K562 (cell line): ENCODE results near the gene CALM1. TPM values are rescaled to one million over a fixed set of nuclear protein-coding genes. Genes with fewer than 3 reads are reported as not detected.

Experiments
- ATAC-seq: fragments of 200-7000 bp; cut with Tn5 transposase; 3 replicates; pipeline ENCODE4 v1.9.1; 2020; ENCODE audit warnings: moderate library complexity
- BruUV-seq: library from RNA; stranded (reverse); fragments of 400-500 nt; replicated peaks from 2 replicates; lab custom pipeline; 2021; lab: Mats Ljungman, UMichigan
- CTCF ChIA-PET: fragments of 300-600 bp; formaldehyde crosslinking; extraction: SDS; loops from one replicate; lab custom pipeline; 2021; ENCODE audit warnings: low intra/inter-chr PET ratio; lab: Yijun Ruan, JAX
- POLR2A ChIA-PET: fragments of 300-600, 350-650 bp; sonication (Branson Sonifier 250); formaldehyde crosslinking; extraction: SDS; loops from one replicate; lab custom pipeline; 2021; ENCODE audit warnings: antibody characterized with exemption, inconsistent platforms; lab: Yijun Ruan, JAX
- DNase-seq, 4 experiments: peaks; one replicate each; pipeline versions ENCODE4 v3.0.0 to v3.0.0-alpha.2; 2011 to 2018; ENCODE audit warnings: low spot score in 3 of 4, mixed read lengths in 3 of 4; ENCODE audit errors: extremely low read depth in 1 of 4
- FAIRE-seq: peaks from 2 replicates; lab custom pipeline; 2011; peaks lifted over from hg19 to GRCh38; lab: Jason Lieb, UNC
- H2AFZ ChIP-seq: 2 replicates; pipeline ENCODE4 v1.6.0; 2011; ENCODE audit warnings: low read depth, low read length, control low read depth, inconsistent platforms
- H3K27ac ChIP-seq: fragments of 200-600 bp; 3 replicates; pipeline ENCODE4 v1.8.0; 2011; ENCODE audit warnings: low read depth, mild to moderate bottlenecking, control low read depth, inconsistent platforms, low read length, moderate library complexity, mixed read lengths; ENCODE audit errors: extremely low read depth
- H3K27me3 ChIP-seq, 2 experiments: fragments of 300-600 bp in 1 of 2; 2 replicates in 1 of 2; 3 replicates in 1 of 2; pipeline versions ENCODE4 v1.6.0 to v1.8.0; 2011; ENCODE audit warnings: inconsistent platforms in 2 of 2, low read length in 2 of 2, mild to moderate bottlenecking in 1 of 2, mixed read lengths in 1 of 2, moderate library complexity in 1 of 2; ENCODE audit not compliant: control insufficient read depth in 2 of 2, insufficient read depth in 2 of 2
- H3K36me3 ChIP-seq: fragments of 300-600 bp; 3 replicates; pipeline ENCODE4 v1.8.0; 2011; ENCODE audit warnings: mild to moderate bottlenecking, low read length, inconsistent platforms; ENCODE audit not compliant: control insufficient read depth, insufficient read depth
- H3K4me1 ChIP-seq, 2 experiments: fragments of 200-600 bp in 1 of 2; replicated peaks in 1 of 2; 2 replicates in 1 of 2; 3 replicates in 1 of 2; pipeline versions ENCODE4 v1.5.1 to v1.8.0; 2011; ENCODE audit warnings: inconsistent platforms in 2 of 2, low read length in 2 of 2, mild to moderate bottlenecking in 1 of 2, mixed read lengths in 1 of 2, moderate library complexity in 1 of 2; ENCODE audit not compliant: control insufficient read depth in 2 of 2, insufficient read depth in 2 of 2
- H3K4me2 ChIP-seq: 2 replicates; pipeline ENCODE4 v1.6.1; 2011; ENCODE audit warnings: low read length, control low read depth, inconsistent platforms, mixed read lengths; ENCODE audit not compliant: insufficient read depth
- H3K4me3 ChIP-seq: fragments of 200-600 bp; sonication (generic), shearing (Covaris generic); 2 replicates; pipeline ENCODE4 v1.5.1; 2016; ENCODE audit warnings: control low read depth, inconsistent platforms
- H3K79me2 ChIP-seq: fragments of 200-600 bp; 3 replicates; pipeline ENCODE4 v1.8.0; 2011; ENCODE audit warnings: low read length, inconsistent platforms; ENCODE audit not compliant: control insufficient read depth, insufficient read depth
- H3K9ac ChIP-seq, 2 experiments: 2 replicates each; pipeline versions ENCODE4 v1.6.0 to v1.6.1; 2011; ENCODE audit warnings: low read depth in 2 of 2, low read length in 2 of 2, control low read depth in 1 of 2, inconsistent platforms in 1 of 2, mild to moderate bottlenecking in 1 of 2, mixed read lengths in 1 of 2; ENCODE audit not compliant: insufficient read depth in 1 of 2
- H3K9me1 ChIP-seq: one replicate; pipeline ENCODE4 v1.6.0; 2011; ENCODE audit warnings: inconsistent platforms, mild to moderate bottlenecking, low read length, moderate library complexity; ENCODE audit not compliant: control insufficient read depth, insufficient read depth
- H3K9me3 ChIP-seq: replicated peaks from 2 replicates; pipeline ENCODE4 v1.5.1; 2011; ENCODE audit warnings: low read depth, low read length, inconsistent platforms; ENCODE audit not compliant: control insufficient read depth, insufficient read depth
- H4K20me1 ChIP-seq: replicated peaks from 2 replicates; pipeline ENCODE4 v1.6.1; 2011; ENCODE audit warnings: low read length, inconsistent platforms, mixed read lengths; ENCODE audit not compliant: control insufficient read depth, insufficient read depth
- ETV1 ChIP-seq: fragments of 450-650 bp; conservative IDR thresholded peaks from 2 replicates; pipeline ENCODE4 v1.6.1; 2016; ENCODE audit warnings: missing genetic modification characterization, control low read depth, low read depth, missing compliant biosample characterization
- ILK ChIP-seq: fragments of 450-650 bp; IDR thresholded peaks from 2 replicates; pipeline ENCODE4 v1.6.1; 2016; ENCODE audit warnings: missing genetic modification characterization, low read depth, mild to moderate bottlenecking, missing compliant biosample characterization, moderate library complexity, borderline replicate concordance
- KDM5B ChIP-seq: fragments of 200-600 bp; sonication (generic); IDR thresholded peaks from 2 replicates; pipeline ENCODE4 v1.6.1; 2012; ENCODE audit warnings: low read depth, mild to moderate bottlenecking, moderate library complexity, low read length, control low read depth, inconsistent platforms; ENCODE audit not compliant: insufficient replicate concordance
- MBD1 ChIP-seq: fragments of 250-450 bp; sonication (Bioruptor Pico); IDR thresholded peaks from 2 replicates; pipeline ENCODE4 v1.8.0; 2022; ENCODE audit warnings: inconsistent platforms
- POLR2G ChIP-seq: fragments of 200-400 bp; formaldehyde crosslinking; IDR thresholded peaks from 2 replicates; pipeline ENCODE4 v1.6.1; 2017; ENCODE audit warnings: low read depth, mild to moderate bottlenecking, antibody characterized with exemption, low read length, moderate library complexity
- SIX5 ChIP-seq, 2 experiments: IDR thresholded peaks; 2 replicates each; pipeline ENCODE4 v1.6.1; 2011; ENCODE audit warnings: low read length in 2 of 2, borderline replicate concordance in 1 of 2, low read depth in 1 of 2, mild to moderate bottlenecking in 1 of 2, moderate library complexity in 1 of 2; ENCODE audit not compliant: insufficient read depth in 1 of 2
- SMARCC2 ChIP-seq: fragments of 450-650 bp; IDR thresholded peaks from 2 replicates; pipeline ENCODE4 v1.6.1; 2017; ENCODE audit warnings: antibody characterized with exemption, moderate library complexity, mild to moderate bottlenecking, low read depth
- SP1 ChIP-seq: sonication (generic); formaldehyde crosslinking; IDR thresholded peaks from 2 replicates; pipeline ENCODE4 v1.8.1; 2022; ENCODE audit warnings: mild to moderate bottlenecking, missing genetic modification reagents
- ZNF197 ChIP-seq: fragments of 200-800 bp; sonication (Bioruptor generic); IDR thresholded peaks from 2 replicates; pipeline ENCODE4 v1.6.1; 2016; ENCODE audit warnings: low read depth, missing genetic modification characterization, missing compliant biosample characterization
- ZNF224 ChIP-seq: sonication (generic); formaldehyde crosslinking; IDR thresholded peaks from 2 replicates; pipeline ENCODE4 v1.8.0; 2022; ENCODE audit warnings: mild to moderate bottlenecking, missing genetic modification reagents
- ZNF23 ChIP-seq: fragments of 250-450 bp; sonication (Bioruptor Pico); IDR thresholded peaks from 2 replicates; pipeline ENCODE4 v1.4.0; 2020; ENCODE audit warnings: mild to moderate bottlenecking
- ZNF311 ChIP-seq: fragments of 250-450 bp; sonication (Bioruptor Pico); IDR thresholded peaks from 2 replicates; pipeline ENCODE4 v1.4.0; 2020; ENCODE audit warnings: mild to moderate bottlenecking, moderate library complexity
- ZNF324 ChIP-seq: fragments of 250-450 bp; sonication (Bioruptor Pico); IDR thresholded peaks from 2 replicates; pipeline ENCODE4 v1.4.0; 2020; ENCODE audit warnings: mild to moderate bottlenecking
- WGBS: fragments of 100-300 bp; shearing (Covaris generic); methylation state at CpG from one replicate; pipeline ENCODE4 v1.1.6; 2016; ENCODE audit warnings: low coverage, mixed read lengths; ENCODE audit not compliant: insufficient coverage; ENCODE audit errors: missing lambda C conversion rate; 5-methylcytosine and 5-hydroxymethylcytosine counted together
- in situ Hi-C: fragments of 300-500 bp; cut with MboI; formaldehyde crosslinking; loops from 4 replicates; pipeline ENCODE4 v1.15.0; 2018; ENCODE audit warnings: inconsistent platforms, mixed read lengths
- intact Hi-C: fragments of 100-400 bp; cut with micrococcal nuclease; formaldehyde crosslinking; loops from 2 replicates; pipeline ENCODE4 v1.14.2; 2022
- polyA plus RNA-seq, 8 experiments: library from polyadenylated mRNA; depleted of rRNA in 4 of 8; stranded (reverse) in 5 of 8; unstranded in 3 of 8; fragments of >200 nt; fragmentation: Nextera tagmentation in 2 of 8; fragmentation: Illumina TruSeq in 1 of 8; extraction: Ambion mirVana in 2 of 8; extraction: Trizol in 1 of 8; gene quantifications; 2 replicates each; pipeline versions ENCODE4 v1.2.1 to v1.2.3, GENCODE V29; 2011 to 2014; ENCODE audit warnings: inconsistent platforms in 1 of 8, missing spikeins in 1 of 8
- total RNA-seq, 7 experiments: library from RNA; depleted of rRNA in 6 of 7; stranded (reverse); fragments of >200 nt in 6 of 7; fragmentation: Illumina TruSeq in 2 of 7; extraction: Trizol in 2 of 7; gene quantifications; 2 replicates each; pipeline versions ENCODE4 v1.2.1 to v1.2.3, GENCODE V29; 2011 to 2021; ENCODE audit warnings: low replicate concordance in 1 of 7
- TF ChIP-seq, protein P1 (sequence below): fragments of 450-650 bp; formaldehyde crosslinking; IDR thresholded peaks from 2 replicates; pipeline ENCODE4 v1.4.0; 2022; ENCODE audit warnings: missing genetic modification characterization
- TF ChIP-seq, protein P2 (sequence below), 3 experiments: IDR thresholded peaks in 2 of 3; conservative IDR thresholded peaks in 1 of 3; 2 replicates each; pipeline ENCODE4 v1.5.1; 2011 to 2012; ENCODE audit warnings: low read length in 3 of 3, mild to moderate bottlenecking in 3 of 3, control low read depth in 2 of 3, improper control_type of control experiment in 1 of 3, inconsistent platforms in 1 of 3, low read depth in 1 of 3, mixed read lengths in 1 of 3, moderate library complexity in 1 of 3; ENCODE audit not compliant: insufficient read depth in 2 of 3
- TF ChIP-seq, protein P3 (sequence below): sonication (generic); formaldehyde crosslinking; IDR thresholded peaks from 2 replicates; pipeline ENCODE4 v1.8.1; 2023; ENCODE audit warnings: mild to moderate bottlenecking, missing genetic modification reagents

Gene CALM1
- total and polyA plus RNA-seq, 9 of the 15 experiments (the other 6 are each of a cell fraction or from before 2014, with no cell fraction given), result 48.0 to 269 (median 158) TPM

- Histone ChIP-seq H2AFZ (no peak overlapping the region), H4K20me1 (no peaks in the 10 kb centered on the region), H3K9me1 (no peaks in the 10 kb centered on the region), H3K27ac (no peak overlapping the region), H3K9ac (no peak overlapping the region), H3K4me1 (no peaks in the 10 kb centered on the region; a peak in 1 of 5 replicates), H3K36me3 (no peaks in the 10 kb centered on the region), H3K27me3 (peaks cover 0 to 12% of the 10 kb centered on the region in 2 experiments; a peak in 2 of 5 replicates), H3K4me3 (no peak overlapping the region), H3K79me2 (no peaks in the 10 kb centered on the region), H3K9me3 (0 out of 2 replicates have a peak, but pooled peaks cover 3% of the 10 kb centered on the region), H3K4me2 (no peak overlapping the region)
- no TSS peak for BruUV-seq
- 0% methylated on average over 4 of the region's 4 CpGs for WGBS
- intact Hi-C loops (no loop called here), in situ Hi-C loops (no loop called here)
- ATAC-seq (no peak), FAIRE-seq (no peak), DNase-seq (no peak)
- ChIA-PET POLR2A (interaction anchor here (0.6 kb wide), 1 partner anchor 55 kb away, joined by 5 read pairs; no protein-coding TSS in a partner anchor), CTCF (no interaction called here)
- TF ChIP-seq ZNF224 (no peak), KDM5B (no peak), ETV1 (tag) (no peak), ZNF23 (CRISPR knock-in tag) (no peak), SIX5 (IDR thresholded peaks at IDR 0.05; ENCODE audit: borderline replicate concordance in 1 of 2, insufficient read depth in 1 of 2, low read depth in 1 of 2, low read length in 2 of 2) (no peak), SP1 (CRISPR knock-in tag) (no peak), ZNF197 (CRISPR knock-in tag) (no peak), MBD1 (CRISPR knock-in tag) (no peak), ILK (tag) (no peak), ZNF324 (CRISPR knock-in tag) (no peak), POLR2G (no peak), SMARCC2 (no peak), ZNF311 (no peak)
- TF ChIP-seq, protein P1, sequence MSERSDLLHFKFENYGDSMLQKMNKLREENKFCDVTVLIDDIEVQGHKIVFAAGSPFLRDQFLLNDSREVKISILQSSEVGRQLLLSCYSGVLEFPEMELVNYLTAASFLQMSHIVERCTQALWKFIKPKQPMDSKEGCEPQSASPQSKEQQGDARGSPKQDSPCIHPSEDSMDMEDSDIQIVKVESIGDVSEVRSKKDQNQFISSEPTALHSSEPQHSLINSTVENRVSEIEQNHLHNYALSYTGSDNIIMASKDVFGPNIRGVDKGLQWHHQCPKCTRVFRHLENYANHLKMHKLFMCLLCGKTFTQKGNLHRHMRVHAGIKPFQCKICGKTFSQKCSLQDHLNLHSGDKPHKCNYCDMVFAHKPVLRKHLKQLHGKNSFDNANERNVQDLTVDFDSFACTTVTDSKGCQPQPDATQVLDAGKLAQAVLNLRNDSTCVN, result no peak
- TF ChIP-seq, protein P2, sequence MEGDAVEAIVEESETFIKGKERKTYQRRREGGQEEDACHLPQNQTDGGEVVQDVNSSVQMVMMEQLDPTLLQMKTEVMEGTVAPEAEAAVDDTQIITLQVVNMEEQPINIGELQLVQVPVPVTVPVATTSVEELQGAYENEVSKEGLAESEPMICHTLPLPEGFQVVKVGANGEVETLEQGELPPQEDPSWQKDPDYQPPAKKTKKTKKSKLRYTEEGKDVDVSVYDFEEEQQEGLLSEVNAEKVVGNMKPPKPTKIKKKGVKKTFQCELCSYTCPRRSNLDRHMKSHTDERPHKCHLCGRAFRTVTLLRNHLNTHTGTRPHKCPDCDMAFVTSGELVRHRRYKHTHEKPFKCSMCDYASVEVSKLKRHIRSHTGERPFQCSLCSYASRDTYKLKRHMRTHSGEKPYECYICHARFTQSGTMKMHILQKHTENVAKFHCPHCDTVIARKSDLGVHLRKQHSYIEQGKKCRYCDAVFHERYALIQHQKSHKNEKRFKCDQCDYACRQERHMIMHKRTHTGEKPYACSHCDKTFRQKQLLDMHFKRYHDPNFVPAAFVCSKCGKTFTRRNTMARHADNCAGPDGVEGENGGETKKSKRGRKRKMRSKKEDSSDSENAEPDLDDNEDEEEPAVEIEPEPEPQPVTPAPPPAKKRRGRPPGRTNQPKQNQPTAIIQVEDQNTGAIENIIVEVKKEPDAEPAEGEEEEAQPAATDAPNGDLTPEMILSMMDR (IDR thresholded peaks at IDR 0.05 in 2 of 3, conservative IDR thresholded peaks at IDR 0.05 in 1 of 3; ENCODE audit: insufficient read depth in 2 of 3, low read depth in 1 of 3, low read length in 3 of 3), result no peak
- TF ChIP-seq, protein P3, sequence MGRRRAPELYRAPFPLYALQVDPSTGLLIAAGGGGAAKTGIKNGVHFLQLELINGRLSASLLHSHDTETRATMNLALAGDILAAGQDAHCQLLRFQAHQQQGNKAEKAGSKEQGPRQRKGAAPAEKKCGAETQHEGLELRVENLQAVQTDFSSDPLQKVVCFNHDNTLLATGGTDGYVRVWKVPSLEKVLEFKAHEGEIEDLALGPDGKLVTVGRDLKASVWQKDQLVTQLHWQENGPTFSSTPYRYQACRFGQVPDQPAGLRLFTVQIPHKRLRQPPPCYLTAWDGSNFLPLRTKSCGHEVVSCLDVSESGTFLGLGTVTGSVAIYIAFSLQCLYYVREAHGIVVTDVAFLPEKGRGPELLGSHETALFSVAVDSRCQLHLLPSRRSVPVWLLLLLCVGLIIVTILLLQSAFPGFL, result no peak
Measured at GRCh38 chr14:90446405-90446804, 49.6 kb downstream of the CALM1 start.
